ENCODE measurements around the gene USH2A. TPM values are rescaled to one million over a fixed set of nuclear protein-coding genes. Genes with fewer than 3 reads are reported as not detected.

The USH2A gene
- total RNA-seq, 2 experiments from 2014 or later = not detected

DNA sequence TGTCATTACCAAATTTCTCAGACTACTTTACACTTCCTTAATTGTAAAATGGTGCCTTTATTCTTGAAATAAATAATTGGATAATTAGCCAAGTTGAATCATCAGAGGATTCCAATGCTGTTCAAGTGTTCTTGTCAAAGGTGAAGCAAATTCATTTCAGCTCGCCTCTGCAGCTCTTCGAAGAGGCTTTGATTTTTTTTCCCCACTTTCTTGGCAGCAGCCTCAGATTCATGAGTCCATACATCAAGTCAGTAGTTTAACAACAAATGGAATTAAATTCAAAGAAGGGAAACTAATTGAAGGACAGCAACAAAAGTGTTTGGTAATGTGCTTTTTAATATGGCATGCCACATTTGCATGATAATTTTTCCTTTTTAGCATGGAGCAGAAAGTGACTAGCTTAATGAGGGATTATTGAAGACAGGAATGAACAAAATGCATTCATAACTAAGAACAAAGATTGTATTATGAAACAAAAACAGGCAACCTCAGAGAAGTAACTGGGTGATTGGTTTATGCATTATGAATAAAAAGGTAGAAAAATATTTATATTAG lies 239.0 kb downstream of the USH2A start:
- POLR2A ChIA-PET = no interaction called here
- CTCF ChIA-PET = no interaction called here
- DNase-seq = no peak
- H3K36me3 Mint-ChIP-seq (ENCODE audit: low read depth) = no peaks in the 10 kb centered on the region
- no peak for ATAC-seq
- H3K4me1 Mint-ChIP-seq (ENCODE audit: low read depth) = no peaks in the 10 kb centered on the region
- H3K27ac Mint-ChIP-seq = no peak overlapping the region
- intact Hi-C loops (cut with micrococcal nuclease) = no loop called here
- TF ChIP-seq, protein P1, sequence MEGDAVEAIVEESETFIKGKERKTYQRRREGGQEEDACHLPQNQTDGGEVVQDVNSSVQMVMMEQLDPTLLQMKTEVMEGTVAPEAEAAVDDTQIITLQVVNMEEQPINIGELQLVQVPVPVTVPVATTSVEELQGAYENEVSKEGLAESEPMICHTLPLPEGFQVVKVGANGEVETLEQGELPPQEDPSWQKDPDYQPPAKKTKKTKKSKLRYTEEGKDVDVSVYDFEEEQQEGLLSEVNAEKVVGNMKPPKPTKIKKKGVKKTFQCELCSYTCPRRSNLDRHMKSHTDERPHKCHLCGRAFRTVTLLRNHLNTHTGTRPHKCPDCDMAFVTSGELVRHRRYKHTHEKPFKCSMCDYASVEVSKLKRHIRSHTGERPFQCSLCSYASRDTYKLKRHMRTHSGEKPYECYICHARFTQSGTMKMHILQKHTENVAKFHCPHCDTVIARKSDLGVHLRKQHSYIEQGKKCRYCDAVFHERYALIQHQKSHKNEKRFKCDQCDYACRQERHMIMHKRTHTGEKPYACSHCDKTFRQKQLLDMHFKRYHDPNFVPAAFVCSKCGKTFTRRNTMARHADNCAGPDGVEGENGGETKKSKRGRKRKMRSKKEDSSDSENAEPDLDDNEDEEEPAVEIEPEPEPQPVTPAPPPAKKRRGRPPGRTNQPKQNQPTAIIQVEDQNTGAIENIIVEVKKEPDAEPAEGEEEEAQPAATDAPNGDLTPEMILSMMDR (IDR thresholded peaks at IDR 0.05) = no peak
- no peak overlapping the region for H3K4me3 Mint-ChIP-seq
- peaks cover 9% of the 10 kb centered on the region for H3K9me3 Mint-ChIP-seq
- H3K27me3 Mint-ChIP-seq = no peaks in the 10 kb centered on the region

DNA sequence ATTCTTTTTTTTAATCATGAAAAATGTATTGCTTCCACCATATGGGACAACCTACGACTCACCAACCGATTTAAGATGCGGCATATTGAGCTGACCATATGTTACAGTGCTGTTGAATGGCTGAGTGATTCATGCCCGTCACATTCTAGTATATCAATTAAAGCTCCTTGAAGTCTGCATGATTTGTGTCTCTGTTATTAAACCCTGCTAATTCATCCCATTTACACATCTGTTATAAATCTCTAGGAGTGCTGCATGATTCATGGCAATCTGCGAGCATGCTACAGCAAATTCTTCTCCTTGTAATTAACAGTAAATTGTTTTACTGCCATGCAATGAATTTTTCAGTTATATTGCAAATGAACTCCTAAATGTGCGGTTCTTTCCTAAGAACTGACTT lies 239.8 kb downstream of the USH2A start:
- no peaks in the 10 kb centered on the region for H3K36me3 Mint-ChIP-seq (ENCODE audit: low read depth)
- CTCF ChIA-PET = no interaction called here
- intact Hi-C loops (cut with micrococcal nuclease) = no loop called here
- DNase-seq (no peak), ATAC-seq (no peak)
- H3K4me1 Mint-ChIP-seq (ENCODE audit: low read depth) = no peaks in the 10 kb centered on the region
- peaks cover 9% of the 10 kb centered on the region for H3K9me3 Mint-ChIP-seq
- H3K4me3 Mint-ChIP-seq = no peak overlapping the region
- H3K27ac Mint-ChIP-seq = no peak overlapping the region
- H3K27me3 Mint-ChIP-seq = no peaks in the 10 kb centered on the region
- POLR2A ChIA-PET = no interaction called here
- TF ChIP-seq, protein P1 (IDR thresholded peaks at IDR 0.05) = no peak

DNA sequence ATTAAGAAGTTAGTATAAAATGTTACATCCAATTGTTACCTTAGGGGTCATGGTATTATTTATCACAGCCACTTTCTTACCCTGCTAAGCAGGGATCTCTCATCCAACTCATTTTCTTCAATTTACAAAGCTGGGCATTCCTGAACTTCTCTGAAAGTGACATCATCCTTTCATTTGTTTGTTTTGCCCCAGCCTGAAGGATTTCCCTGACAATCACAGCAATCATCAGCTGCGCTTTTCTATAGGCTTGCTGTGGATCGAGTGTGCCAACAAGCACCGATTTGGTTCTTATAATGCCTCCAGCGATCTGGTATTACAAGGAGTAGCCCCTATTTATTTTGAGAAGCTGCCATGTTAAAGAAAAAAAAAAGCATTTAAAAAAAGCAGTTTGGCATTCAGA lies 240.2 kb downstream of the USH2A start:
- no peak for ATAC-seq
- Mint-ChIP-seq H3K4me1 (ENCODE audit: low read depth) (no peaks in the 10 kb centered on the region), H3K9me3 (peaks cover 9% of the 10 kb centered on the region), H3K27me3 (no peaks in the 10 kb centered on the region), H3K4me3 (no peak overlapping the region), H3K27ac (no peak overlapping the region), H3K36me3 (ENCODE audit: low read depth) (no peaks in the 10 kb centered on the region)
- no peak for DNase-seq
- intact Hi-C loops (cut with micrococcal nuclease) = no loop called here
- TF ChIP-seq, protein P1 (IDR thresholded peaks at IDR 0.05) = no peak
- ChIA-PET POLR2A (no interaction called here), CTCF (no interaction called here)

DNA sequence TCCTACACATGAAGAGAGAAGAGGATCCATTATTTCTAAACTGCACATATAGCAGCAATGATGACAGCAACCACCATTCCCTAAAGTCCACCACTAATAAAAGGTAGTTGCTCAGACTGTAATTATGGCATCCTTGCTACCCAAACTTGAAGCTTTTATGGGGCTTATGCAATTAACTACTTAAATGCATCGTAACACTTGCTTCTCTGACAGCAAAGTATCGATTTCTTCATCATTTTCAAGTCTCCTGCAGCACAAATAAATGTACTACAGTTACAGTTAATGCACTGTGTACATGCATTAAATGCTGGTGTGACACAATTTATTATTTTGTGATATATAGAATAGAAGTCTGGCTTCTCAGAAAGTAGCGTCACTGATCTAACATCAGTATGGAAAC lies 241.7 kb downstream of the USH2A start:
- DNase-seq (no peak), ATAC-seq (no peak)
- POLR2A ChIA-PET = no interaction called here
- TF ChIP-seq, protein P1 (IDR thresholded peaks at IDR 0.05) = no peak
- Mint-ChIP-seq H3K4me1 (ENCODE audit: low read depth) (no peaks in the 10 kb centered on the region), H3K9me3 (peaks cover 7% of the 10 kb centered on the region), H3K27me3 (no peaks in the 10 kb centered on the region), H3K4me3 (no peak overlapping the region), H3K27ac (no peak overlapping the region), H3K36me3 (ENCODE audit: low read depth) (no peaks in the 10 kb centered on the region)
- CTCF ChIA-PET = no interaction called here
- intact Hi-C loops (cut with micrococcal nuclease) = no loop called here

DNA sequence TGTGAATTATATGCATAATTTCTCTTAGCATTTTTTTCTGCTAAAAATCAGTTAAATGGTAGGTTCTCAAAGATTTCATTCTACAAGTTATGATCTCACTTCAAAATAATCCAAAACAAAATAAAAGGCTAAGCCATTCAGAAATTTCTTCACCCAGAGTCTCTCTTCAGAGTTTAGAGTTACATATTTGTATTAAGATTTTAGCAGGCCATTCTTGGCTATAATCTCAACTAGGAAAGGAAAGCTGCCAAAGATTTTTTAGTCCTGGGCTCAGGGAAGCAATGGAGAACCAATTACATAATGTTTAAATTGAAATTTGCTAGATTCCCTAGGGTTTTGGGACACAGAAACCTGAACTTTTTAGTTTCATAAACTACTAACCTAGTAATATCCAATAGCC lies 245.0 kb downstream of the USH2A start:
- Mint-ChIP-seq H3K4me1 (ENCODE audit: low read depth) (no peaks in the 10 kb centered on the region), H3K36me3 (ENCODE audit: low read depth) (no peaks in the 10 kb centered on the region), H3K9me3 (no peaks in the 10 kb centered on the region), H3K27ac (no peak overlapping the region), H3K4me3 (no peak overlapping the region), H3K27me3 (no peaks in the 10 kb centered on the region)
- ChIA-PET CTCF (no interaction called here), POLR2A (no interaction called here)
- DNase-seq (no peak), ATAC-seq (no peak)
- intact Hi-C loops (cut with micrococcal nuclease) = no loop called here
- TF ChIP-seq, protein P1 (IDR thresholded peaks at IDR 0.05) = no peak
